Germinal center (tissue), 1 donor: ENCODE data around the gene HHATL.
"Not testable (repeated sequence)": the region's sequence is repeated elsewhere in the genome, so short reads cannot be mapped to it uniquely, and the experiment has no call there.

Experiments used
- DNase-seq: peaks from one replicate; pipeline ENCODE4 v3.0.0; 2012; ENCODE audit warnings: mixed read lengths, low spot score

The HHATL gene

GRCh38 chr3:42733501-42734262 lies 31.1 kb upstream of the HHATL start:
- DNase-seq, result no peak

DNA sequence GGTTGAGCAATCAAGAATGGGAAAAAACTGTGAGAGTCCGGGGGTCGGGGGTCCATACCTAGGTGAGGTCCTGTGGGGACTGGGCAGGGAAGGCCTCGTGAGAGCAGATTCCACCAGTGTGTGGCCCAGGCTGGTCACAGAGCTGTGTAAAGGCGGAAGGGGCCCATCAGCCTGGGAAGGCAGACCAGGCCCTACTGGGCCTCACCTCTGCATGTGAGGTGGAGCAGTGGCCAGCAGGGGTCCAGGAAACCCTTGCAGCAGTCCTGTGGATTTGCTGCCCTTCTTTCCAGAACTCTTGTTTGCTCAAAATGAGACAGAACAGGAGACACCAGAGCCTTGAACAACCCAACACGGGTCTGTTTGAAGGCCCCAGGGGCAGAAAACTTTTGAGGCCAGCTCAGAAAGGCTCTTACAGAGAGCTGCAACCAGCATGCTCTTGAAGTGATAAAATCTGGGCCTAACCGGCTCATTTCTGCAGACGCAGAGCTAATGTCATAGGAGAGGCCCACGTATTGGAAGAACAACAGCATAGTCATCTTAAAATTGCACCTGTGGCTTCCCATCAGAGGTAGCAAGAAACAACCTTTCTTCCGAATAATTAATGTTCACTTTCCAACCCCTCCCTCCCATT lies 30.3 kb upstream of the HHATL start:
- DNase-seq, result no peak

- no peak for DNase-seq
These were observed 29.7 kb upstream of the HHATL start for GRCh38 chr3:42732196-42732828.

GRCh38 chr3:42731476-42732195 lies 29.0 kb upstream of the HHATL start:
- no peak for DNase-seq

GRCh38 chr3:42730706-42731420 lies 28.3 kb upstream of the HHATL start:
- DNase-seq, result no peak

GRCh38 chr3:42730294-42730693 lies 27.7 kb upstream of the HHATL start:
- no peak for DNase-seq

DNA sequence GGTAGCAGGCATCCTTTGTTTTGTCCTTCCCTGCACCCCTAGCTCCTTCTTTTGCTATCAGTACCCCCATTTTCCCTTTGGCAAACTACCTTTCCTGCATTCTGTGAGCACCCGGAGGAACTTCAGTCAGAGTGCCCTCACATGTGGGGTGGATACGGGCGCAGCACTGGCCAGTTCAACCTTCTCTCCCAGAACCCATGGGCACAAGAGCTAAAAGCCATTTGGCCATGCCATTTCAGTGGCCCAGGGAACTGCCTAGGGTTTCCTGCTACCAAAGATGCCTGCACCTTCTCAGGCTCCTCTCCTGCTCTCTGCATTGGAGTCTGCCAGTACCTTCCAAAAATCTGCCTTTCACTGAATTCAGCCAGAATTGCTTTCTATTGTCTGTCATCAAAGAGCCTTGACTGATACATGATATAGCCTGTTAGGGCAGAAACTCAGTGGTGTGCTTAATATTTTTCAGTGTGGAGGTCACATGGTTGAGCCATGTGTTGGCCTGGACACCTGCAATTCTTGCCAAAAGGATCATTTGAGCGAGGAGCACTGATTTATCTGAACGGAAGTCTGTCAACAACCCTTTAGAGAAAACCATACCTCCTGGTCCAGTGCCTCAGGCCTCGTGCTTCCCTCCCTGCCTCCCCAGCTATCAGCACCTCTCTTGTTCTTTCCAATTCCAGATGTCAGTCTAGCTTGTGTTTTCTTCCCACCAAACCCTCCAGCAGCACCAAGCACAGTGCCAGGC lies 27.0 kb upstream of the HHATL start:
- no peak for DNase-seq

DNA sequence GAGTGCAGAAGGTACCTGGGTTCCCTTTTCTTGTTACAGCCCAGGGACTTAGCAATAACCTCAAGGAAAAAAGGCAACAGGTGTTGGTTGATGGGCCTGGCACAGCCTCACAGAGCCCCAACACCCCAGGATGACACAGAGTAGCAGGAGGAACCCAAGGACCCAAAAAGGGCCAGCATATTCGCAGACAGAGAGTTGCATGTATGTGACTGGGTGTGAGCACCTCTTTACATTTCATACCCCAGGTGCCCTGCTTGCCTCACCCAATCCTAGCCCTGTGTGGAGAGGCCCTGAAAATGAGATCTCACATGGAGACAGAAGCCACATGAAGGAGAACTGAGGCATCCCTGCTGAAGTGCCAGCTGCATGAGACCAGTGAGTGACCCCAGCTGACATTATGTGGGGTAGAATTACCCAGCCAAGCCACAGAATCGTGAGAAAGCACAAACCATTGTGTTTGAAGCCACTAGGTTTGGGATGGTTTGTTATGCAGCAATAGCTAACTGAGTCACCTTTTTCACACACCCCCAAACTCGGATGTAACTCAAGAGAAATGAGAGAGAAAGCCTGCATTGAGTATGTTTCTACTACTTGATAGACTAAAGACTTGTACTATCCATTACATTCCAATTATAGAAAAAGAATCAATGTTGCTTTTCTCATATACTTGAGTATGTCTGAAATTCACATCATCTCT lies 26.2 kb upstream of the HHATL start:
- DNase-seq, result no peak

DNA sequence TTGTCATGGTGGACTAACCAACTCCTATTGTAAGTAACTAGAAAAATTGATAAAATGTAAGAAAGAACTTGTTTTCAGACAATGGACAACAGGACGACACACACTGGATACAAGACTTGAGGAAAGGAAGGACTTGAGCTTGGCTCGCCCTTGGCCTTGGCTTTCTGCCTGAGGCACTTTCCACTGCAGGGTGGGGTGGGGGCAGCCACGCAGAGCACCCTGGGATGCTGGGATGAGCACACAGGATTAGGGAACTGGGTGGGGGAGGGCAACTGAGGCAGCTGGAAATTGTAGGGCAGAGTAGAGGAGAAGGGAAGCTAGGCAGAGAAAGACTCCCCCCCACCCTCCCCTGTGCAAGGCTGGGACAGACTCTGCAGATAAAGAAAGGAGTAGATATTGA lies 25.5 kb upstream of the HHATL start:
- DNase-seq, result no peak

- no peak for DNase-seq
These were observed 22.9 kb upstream of the HHATL start for GRCh38 chr3:42725454-42725853.

- no peak for DNase-seq
These were observed 20.6 kb upstream of the HHATL start for GRCh38 chr3:42723219-42723618.

DNA sequence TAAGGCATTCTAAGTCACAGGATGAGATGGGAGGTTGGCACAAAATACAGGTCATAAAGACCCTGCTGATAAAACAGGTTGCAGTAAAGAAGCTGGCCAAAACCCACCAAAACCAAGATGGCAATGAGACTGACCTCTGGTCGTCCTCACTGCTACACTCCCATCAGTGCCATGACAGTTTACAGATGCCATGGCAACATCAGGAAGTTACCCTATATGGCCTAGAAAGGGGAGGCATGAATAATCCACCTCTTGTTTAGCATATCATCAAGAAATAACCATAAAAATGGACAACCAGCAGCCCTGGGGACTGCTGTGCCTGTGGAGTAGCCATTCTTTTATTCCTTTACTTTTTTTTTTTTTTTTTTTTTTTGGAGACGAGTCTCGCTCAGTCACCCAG lies 19.8 kb upstream of the HHATL start:
- DNase-seq, result not testable (repeated sequence)

DNA sequence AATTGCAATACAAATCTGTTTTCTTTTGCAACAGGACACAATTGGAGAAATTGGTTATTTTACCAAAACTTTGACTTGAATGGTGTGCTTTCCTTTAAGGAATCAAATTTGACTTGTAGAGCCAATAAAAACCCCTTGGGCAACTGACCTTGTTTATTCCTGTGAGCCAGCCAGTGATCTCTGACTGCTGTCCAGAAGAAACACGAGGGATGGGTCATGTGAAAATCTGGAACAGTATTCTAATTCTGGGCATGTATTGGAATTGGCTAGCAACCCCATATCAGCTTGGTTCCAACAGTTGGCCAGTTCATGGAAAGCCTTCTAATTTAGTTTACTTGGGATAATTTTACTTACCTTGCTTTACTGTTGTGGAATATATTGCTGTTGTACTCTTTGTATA lies 19.1 kb upstream of the HHATL start:
- DNase-seq, result no peak

- no peak for DNase-seq
These were observed 17.5 kb upstream of the HHATL start for GRCh38 chr3:42720126-42720525.

- no peak for DNase-seq
These were observed 16.4 kb upstream of the HHATL start for GRCh38 chr3:42719002-42719401.

DNA sequence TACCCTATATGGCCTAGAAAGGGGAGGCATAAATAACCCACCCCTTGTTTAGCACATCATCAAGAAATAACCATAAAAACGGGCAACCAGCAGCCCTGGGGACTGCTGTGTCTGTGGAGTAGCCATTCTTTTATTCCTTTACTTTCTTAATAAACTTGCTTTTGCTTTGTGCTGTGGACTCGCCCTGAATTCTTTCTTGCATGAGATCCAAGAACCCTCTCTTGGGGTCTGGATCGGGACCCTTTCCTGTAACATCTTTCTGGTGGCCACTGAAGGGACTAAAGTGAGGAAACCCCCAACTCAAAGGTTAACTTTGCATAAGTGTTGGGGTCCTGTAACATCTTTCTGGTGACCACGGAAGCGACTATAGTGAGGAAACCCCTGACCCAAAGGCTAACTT lies 15.7 kb upstream of the HHATL start:
- DNase-seq, result no peak

DNA sequence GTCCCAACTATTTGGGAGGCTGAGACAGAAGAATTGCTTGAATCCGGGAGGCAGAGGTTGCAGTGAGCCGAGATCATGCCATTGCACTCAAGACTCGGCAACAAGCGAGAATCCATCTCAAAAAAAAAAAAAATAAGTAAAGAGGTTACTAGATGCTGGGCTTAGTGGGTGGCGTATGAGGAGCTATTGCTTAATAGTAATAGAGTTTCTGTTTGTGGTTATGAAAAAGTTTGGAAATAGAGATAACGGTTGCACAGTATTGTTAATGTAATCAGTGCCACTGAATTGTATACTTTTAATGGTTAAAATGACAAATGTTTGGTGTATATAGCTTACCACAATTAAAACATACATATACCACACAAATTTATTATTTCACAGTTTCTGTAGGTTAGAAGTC lies 14.7 kb upstream of the HHATL start:
- DNase-seq, result no peak

DNA sequence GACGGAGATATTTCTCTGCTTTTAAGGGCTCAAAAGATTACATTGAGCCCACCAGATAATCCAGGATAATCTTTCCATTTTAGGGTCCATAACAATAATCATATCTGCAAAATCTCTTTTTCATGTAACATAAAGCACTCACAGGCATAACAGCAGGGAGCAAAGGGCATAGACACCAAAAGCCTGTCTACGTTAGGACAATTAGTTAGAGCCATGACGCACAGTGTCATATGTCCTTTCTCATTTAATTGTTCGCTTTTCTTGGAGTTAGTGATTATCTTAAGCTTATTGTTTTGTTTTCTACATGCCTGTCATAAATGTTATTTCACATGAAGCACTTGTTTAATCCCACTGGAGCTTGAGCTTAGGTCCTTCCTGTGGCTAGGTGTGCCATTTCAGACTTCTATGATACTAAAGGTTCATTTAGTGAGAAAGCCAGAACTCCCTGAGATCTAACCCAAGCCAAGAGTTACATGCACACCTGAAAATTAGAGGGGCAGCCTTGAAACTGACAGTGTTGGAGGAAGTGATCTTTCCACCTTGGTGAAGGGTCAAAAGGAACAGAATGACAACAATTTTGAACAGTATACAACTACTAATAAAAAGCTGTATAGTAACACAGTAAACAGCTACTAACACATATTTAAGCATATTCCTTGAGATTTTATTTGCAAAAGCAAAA lies 11.7 kb upstream of the HHATL start:
- DNase-seq, result no peak

DNA sequence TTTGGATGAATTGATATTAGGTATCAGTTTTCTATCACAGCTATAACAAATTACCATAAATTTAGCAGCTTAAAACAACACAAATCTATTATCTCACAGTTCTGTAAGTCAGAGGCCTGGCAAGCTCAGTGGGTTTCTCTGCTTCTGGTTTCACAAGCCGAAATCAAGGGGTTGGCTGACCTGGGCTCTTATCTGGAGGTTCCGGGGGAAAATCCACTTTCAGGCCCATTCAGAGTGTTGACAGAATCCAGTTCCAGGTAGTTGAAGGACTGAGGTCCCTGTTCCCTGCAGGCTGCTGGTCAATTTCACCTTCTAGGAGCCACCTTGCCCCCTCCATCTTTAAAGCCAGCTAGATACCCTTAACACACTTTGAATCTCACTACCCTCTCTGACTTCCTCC lies 11.1 kb upstream of the HHATL start:
- no peak for DNase-seq

- DNase-seq, result no peak
These were observed 10.2 kb upstream of the HHATL start for GRCh38 chr3:42712688-42713372.
